Fibroblast of peridontal ligament (primary cell): Measurements from ENCODE around the gene CACNA1A.
A peak's percentile ranks its signal among the peaks of the same experiment; 100 is the strongest.

Source experiments
- DNase-seq: peaks from one replicate; pipeline ENCODE4 v3.0.0-alpha.2; 2010; ENCODE audit errors: extremely low read depth

CACNA1A gene

GRCh38 chr19:13313875-13314274 lies 192.4 kb downstream of the CACNA1A start:
- no peak for DNase-seq

DNA sequence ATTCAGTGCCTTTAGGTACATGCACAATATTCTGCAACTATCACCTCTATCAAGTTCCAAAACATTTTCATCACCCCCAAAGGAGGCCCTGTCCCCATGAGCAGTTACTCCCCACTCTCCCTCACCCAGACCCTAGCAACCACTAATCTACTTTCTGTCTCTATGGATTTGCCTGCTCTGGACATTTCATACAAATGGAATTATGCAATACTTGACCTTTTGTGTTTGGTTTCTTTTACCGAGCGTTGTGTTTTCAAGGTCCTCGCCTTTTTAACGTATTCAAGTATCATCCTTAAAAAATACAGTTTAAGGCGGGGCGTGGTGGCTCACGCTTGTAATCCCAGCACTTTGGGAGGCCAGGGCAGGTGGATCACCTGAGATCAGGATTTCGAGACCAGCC lies 196.4 kb downstream of the CACNA1A start:
- no peak for DNase-seq

- DNase-seq = no peak
Observed at GRCh38 chr19:13303381-13304129, 202.7 kb downstream of the CACNA1A start.

DNA sequence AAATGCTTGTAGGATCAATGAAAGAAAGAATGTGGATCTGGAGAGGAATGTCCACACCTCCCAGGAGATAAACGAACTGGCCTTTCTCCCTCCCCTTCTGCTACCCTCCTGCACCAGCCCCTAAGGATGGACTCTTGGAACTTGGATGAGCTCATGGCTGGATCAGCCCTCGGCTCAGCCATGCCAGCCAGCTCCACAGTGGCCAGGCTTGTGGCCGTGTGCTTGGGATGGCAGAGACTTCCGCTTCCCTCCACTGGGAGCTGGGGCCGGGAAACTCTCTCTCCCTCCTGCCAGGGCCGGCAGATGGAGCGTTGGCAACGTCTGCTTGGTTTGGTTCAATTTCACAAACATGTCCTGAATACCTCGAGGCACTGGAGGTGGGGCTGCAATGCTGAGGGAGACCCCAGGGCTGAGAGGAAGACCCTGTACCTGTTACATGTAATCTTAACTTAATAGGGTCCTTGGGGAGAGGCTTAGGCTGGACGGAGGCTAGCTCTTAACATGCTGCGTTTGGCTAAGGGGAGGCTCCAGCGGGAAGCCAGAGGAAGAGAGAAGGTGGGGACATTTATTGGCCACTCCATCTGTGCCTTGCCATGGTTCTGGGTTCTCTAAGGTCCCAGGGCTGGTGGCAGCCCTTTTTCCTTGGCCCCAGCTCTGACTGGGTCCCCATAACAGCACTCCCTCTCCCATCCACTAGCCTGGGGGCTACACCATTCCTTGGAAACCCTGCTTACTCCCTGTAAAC lies 203.6 kb downstream of the CACNA1A start:
- peak; percentile 27 for DNase-seq

DNA sequence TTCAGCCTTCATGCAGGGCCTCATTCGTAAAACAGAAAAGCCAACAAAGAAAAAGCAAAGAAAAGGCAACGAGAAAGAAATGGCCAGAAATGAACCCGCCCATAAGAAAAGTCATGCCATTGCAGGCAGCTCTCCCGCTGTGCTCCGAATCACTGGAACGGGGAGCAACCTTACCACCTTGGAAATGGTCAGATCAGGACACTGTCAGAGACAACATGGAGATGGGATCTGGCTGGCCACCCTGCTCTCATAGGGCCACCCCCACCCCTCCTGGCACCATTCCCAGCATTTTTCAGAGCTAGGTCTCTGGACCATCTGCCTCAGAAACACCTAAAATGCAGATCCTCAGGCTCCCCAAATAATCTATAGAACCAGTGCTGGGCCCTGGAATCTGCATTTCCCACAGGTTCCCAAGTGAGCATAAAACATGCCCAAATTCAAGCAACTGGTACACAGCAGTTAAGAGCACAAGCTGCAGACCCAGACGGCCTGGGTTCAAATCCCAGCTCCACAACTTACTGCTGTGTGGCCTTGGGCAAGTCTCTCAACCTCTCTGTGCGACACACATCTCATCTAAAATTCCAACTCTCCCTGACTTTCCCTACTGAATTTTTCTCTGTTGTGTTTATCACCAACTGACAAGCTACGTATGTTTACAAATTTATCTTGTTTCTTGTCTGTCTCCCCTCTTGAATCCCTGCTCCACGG lies 204.5 kb downstream of the CACNA1A start:
- DNase-seq = no peak

DNA sequence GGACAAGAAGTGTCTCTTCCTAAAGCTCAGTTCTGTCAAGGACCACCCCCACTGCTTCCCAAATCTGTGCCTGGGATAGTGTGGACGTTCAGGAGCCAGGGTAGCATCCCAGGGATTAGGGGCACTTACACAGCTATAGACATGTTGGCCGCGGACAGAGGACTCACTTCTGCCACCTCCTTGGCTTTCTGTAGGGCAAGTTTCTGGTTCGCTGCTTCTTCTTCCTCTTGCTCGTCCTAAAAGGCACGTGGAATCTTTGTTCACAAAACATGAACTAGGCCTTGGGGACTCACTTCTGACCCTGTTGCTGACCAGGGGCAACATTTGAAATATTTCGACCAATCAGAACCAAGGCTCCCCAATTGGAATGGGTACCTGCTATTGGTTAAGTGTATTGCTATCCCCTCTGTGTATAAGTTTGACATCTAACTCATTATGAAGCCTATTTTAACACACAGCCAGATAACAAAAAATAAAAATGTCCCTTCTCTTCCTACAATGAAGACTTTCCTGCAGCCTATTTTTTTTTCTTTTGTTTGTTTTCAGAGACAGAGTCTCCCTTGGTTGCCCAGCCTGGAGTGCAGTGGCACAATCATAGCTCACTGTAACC lies 205.8 kb downstream of the CACNA1A start:
- DNase-seq = no peak

DNA sequence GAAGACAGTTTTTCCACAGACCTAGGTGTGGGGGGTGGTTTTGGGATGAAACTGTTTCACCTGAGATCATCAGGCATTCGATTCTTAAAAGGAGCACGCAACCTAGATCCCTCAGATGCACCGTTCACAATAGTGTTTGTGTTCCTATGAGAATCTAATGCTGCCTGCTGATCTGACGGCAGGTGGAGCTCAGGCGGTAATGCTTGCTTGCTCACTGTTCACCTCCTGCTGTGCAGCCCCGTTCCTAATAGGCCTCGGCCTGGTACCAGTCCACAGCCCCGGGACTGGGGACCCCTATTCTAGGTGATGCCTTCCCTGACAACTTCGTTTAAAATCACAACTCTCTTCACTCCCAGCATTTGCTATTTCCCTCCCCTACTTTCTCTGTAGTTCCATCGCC lies 206.4 kb downstream of the CACNA1A start:
- no peak for DNase-seq

GRCh38 chr19:13298565-13299481 lies 207.5 kb downstream of the CACNA1A start:
- DNase-seq = no peak

GRCh38 chr19:13297023-13297422 lies 209.3 kb downstream of the CACNA1A start:
- peak; percentile 12 for DNase-seq

DNA sequence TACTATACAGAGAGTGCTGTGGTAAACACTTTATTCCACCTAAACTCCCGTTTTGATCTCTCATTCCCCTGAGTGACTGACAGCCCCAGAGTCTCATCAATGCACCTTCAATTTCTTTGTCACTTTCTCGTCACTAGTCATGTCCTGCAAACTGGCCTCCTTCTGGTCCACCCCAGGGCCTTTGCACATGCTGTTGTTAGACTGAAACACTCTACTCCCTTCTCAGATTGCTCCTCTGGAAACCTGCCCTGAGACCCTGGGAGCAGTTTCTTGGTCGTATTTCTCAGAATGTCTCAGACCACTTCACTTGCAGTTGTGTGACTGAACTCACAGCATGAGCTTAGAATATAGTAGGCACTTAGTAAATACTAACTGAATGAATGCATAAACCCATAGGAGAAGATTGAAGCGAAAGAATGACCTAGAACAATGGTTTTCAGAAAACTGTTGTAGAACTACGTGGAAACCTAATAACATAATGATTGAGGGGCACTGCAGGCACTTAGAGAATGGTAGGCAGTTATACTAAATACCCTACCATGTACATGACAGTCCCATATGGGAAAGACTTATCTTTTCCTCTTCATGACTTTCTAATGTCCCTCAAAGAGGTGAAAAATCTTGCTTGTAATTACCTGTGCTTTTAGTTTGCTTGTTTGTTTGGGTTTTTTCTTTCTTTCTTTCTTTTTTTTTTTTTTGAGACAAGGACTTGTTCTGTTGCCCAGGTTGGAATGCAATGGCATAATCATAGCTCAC lies 211.3 kb downstream of the CACNA1A start:
- no peak for DNase-seq

GRCh38 chr19:13291913-13292312 lies 214.4 kb downstream of the CACNA1A start:
- DNase-seq = no peak

GRCh38 chr19:13290741-13291140 lies 215.5 kb downstream of the CACNA1A start:
- no peak for DNase-seq

DNA sequence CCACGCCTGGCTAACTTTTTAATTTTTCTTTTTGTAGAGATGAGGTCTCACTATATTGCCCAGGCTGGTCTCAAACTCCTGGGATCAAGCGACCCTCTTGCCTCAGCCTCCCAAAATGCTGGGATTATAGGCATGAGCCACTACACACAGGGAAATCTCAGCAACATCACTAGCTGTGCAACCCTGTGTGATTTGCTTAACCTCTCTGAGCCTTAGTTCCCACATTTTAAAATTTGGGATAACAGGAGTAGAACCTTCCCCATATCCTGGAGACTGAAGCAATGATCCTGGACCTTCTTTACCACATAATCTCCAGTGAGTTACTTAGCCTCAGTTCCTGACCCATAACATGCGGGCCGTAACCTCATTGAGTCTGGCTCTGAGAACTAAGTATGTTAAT lies 217.0 kb downstream of the CACNA1A start:
- no peak for DNase-seq

DNA sequence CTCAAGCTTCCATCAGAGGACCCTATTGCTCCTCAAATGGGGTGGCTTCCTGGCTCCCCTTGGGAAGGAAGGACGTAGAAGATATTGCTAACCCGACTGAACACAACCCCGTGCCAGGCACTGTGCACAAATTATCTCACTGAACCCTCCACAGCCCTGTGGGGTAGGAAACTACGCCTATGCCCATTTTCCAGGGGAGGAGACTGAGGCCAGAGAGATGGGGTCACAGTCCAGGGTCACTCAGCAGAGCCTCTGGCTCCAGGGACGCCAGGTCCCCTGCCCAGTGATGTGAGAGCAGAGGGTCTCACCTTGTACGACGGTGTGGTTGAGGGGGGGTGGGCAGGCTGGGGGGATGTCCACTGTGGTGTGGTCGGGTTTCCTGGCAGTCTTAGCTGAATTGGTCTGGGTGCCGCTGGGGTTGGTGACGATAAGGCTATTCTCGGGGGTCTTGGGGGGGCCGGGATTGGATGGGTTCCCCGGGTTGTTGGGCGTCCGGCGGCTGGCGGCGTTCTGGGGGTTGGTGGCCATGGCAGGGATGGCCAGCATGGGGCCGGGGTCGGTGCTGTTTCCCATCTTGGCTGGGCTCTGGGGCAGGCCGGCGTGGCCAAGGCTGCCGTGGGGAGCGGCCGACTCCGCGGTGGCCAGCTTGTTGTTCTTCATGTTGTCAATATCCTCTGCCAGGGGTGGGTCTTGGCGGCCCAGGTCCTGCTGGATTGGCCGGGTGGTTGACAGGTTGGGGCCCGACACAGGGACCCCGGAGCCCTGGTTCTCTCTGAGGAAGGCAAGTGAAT lies 219.9 kb downstream of the CACNA1A start:
- no peak for DNase-seq

GRCh38 chr19:13284929-13285928 lies 221.1 kb downstream of the CACNA1A start:
- DNase-seq = no peak

DNA sequence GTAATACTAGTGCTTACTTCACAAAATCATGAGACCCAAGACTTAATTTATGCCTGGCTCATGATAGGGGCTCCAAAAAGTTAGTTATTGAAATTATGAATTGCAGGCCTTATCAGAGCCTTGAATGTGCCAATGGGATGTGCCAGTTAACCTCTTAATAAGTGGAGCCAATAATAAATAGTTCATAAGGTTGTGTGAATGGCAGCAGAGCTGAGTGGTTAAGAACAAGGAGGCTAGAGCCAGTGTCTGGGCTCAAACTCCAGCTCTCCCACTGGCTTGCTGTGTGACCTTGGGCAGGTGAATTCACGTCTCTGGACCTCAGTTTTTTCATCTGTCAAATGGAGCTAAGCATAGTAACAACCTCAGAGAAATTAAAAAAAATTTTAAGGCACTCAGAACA lies 222.4 kb downstream of the CACNA1A start:
- DNase-seq = no peak

DNA sequence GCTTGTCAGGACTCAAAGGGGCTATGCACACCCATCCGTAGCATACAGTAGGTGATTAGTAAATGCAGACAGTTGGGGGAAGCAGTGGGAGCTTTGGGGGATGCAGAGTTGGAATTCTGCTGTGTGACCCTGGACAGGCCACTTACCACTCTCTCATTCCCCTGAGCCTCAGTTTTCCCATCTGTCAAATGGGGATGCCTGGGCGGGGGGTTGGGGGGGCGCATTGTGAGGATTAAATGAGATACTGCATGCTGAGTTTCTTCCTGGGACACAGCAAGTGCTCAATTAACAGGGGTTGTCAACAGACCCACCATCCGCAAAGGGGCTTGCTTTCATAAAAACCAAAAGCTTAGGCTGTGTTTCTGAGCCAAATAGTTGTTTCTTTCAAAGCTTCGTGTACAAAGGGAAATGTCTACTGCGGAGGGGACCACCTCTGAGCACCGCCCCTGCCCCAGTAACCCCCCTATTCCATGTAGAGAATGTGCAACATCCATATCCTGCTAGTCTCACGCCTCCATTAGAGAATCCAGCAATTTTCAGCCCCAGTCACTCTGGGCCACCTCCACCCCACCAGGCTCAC lies 223.7 kb downstream of the CACNA1A start:
- no peak for DNase-seq
